ENCODE results near the gene RAD1. TPM values are rescaled to one million over a fixed set of nuclear protein-coding genes. Genes with fewer than 3 reads are reported as not detected.
"Not testable (repeated sequence)": the region's sequence is repeated elsewhere in the genome, so short reads cannot be mapped to it uniquely, and the experiment has no call there.

Gene RAD1
- total RNA-seq, 1 donor from 2014 or later: 15.7 TPM

GRCh38 chr5:34930462-34930844, 15.1 kb upstream of the RAD1 start:
- Histone ChIP-seq H3K36me3 (ENCODE audit: control insufficient read depth in 3 of 3, insufficient read depth in 3 of 3, low read length in 3 of 3) (peaks cover 0 to 22% (median 9%) of the 10 kb centered on the region in 3 donors), H3K9ac (ENCODE audit: low read depth in 1 of 3, low read length in 3 of 3) (peak overlapping the region; percentile 93 to 96 (median 95)), H3K4me3 (ENCODE audit: low read length in 3 of 3) (peak overlapping the region; percentile 90 to 96 (median 95)), H3K9me3 (ENCODE audit: control insufficient read depth in 3 of 3, low read length in 3 of 3) (no peaks in the 10 kb centered on the region), H3K27me3 (ENCODE audit: control insufficient read depth in 3 of 3, insufficient read depth in 3 of 3, low read length in 3 of 3) (no peaks in the 10 kb centered on the region), H3K4me1 (ENCODE audit: control insufficient read depth in 3 of 3, insufficient read depth in 3 of 3, low read length in 3 of 3) (peaks cover 8 to 22% (median 15%) of the 10 kb centered on the region in 3 donors), H3K27ac (ENCODE audit: low read depth, low read length) (peak overlapping the region; percentile 93)

- H3K4me3 ChIP-seq (ENCODE audit: low read length in 3 of 3): peak overlapping the region; percentile 90 to 96 (median 95)
- no peaks in the 10 kb centered on the region for H3K9me3 ChIP-seq (ENCODE audit: control insufficient read depth in 3 of 3, low read length in 3 of 3)
- peak overlapping the region; percentile 93 to 96 (median 95) for H3K9ac ChIP-seq (ENCODE audit: low read depth in 1 of 3, low read length in 3 of 3)
- peaks cover 3 to 26% (median 14%) of the 10 kb centered on the region in 3 donors for H3K36me3 ChIP-seq (ENCODE audit: control insufficient read depth in 3 of 3, insufficient read depth in 3 of 3, low read length in 3 of 3)
- H3K27me3 ChIP-seq (ENCODE audit: control insufficient read depth in 3 of 3, insufficient read depth in 3 of 3, low read length in 3 of 3): no peaks in the 10 kb centered on the region
- peak overlapping the region; percentile 93 for H3K27ac ChIP-seq (ENCODE audit: low read depth, low read length)
- H3K4me1 ChIP-seq (ENCODE audit: control insufficient read depth in 3 of 3, insufficient read depth in 3 of 3, low read length in 3 of 3): peaks cover 8 to 22% (median 15%) of the 10 kb centered on the region in 3 donors
Observed at GRCh38 chr5:34929720-34930461, 14.6 kb upstream of the RAD1 start.

GRCh38 chr5:34929134-34929719, 13.9 kb upstream of the RAD1 start, which contains the start of gene DNAJC21:
Gene DNAJC21, plus strand, starts transcription at chr5:34929559. Its CDS starts 261 bp downstream, at chr5:34929820.
- Histone ChIP-seq H3K27me3 (ENCODE audit: control insufficient read depth in 3 of 3, insufficient read depth in 3 of 3, low read length in 3 of 3) (no peaks in the 10 kb centered on the region), H3K4me1 (ENCODE audit: control insufficient read depth in 3 of 3, insufficient read depth in 3 of 3, low read length in 3 of 3) (peaks cover 8 to 22% (median 15%) of the 10 kb centered on the region in 3 donors), H3K9ac (ENCODE audit: low read depth in 1 of 3, low read length in 3 of 3) (peak within 1 kb of the TSS; percentile 93 to 96 (median 95)), H3K27ac (ENCODE audit: low read depth, low read length) (peak within 1 kb of the TSS; percentile 93), H3K36me3 (ENCODE audit: control insufficient read depth in 3 of 3, insufficient read depth in 3 of 3, low read length in 3 of 3) (peaks cover 3 to 31% (median 19%) of the 10 kb centered on the region in 3 donors), H3K4me3 (ENCODE audit: low read length in 3 of 3) (peak within 1 kb of the TSS; percentile 90 to 96 (median 95)), H3K9me3 (ENCODE audit: control insufficient read depth in 3 of 3, low read length in 3 of 3) (no peaks in the 10 kb centered on the region)

GRCh38 chr5:34928267-34928666, 13.0 kb upstream of the RAD1 start:
- H3K9ac ChIP-seq (ENCODE audit: low read depth in 1 of 3, low read length in 3 of 3): no peak overlapping the region
- H3K27me3 ChIP-seq (ENCODE audit: control insufficient read depth in 3 of 3, insufficient read depth in 3 of 3, low read length in 3 of 3): no peaks in the 10 kb centered on the region
- no peak overlapping the region for H3K4me3 ChIP-seq (ENCODE audit: low read length in 3 of 3)
- H3K9me3 ChIP-seq (ENCODE audit: control insufficient read depth in 3 of 3, low read length in 3 of 3): no peaks in the 10 kb centered on the region
- peaks cover 3 to 32% (median 27%) of the 10 kb centered on the region in 3 donors for H3K36me3 ChIP-seq (ENCODE audit: control insufficient read depth in 3 of 3, insufficient read depth in 3 of 3, low read length in 3 of 3)
- peaks cover 8 to 22% (median 15%) of the 10 kb centered on the region in 3 donors for H3K4me1 ChIP-seq (ENCODE audit: control insufficient read depth in 3 of 3, insufficient read depth in 3 of 3, low read length in 3 of 3)
- no peak overlapping the region for H3K27ac ChIP-seq (ENCODE audit: low read depth, low read length)

- peaks cover 3 to 36% (median 31%) of the 10 kb centered on the region in 3 donors for H3K36me3 ChIP-seq (ENCODE audit: control insufficient read depth in 3 of 3, insufficient read depth in 3 of 3, low read length in 3 of 3)
- H3K4me1 ChIP-seq (ENCODE audit: control insufficient read depth in 3 of 3, insufficient read depth in 3 of 3, low read length in 3 of 3): peaks cover 8 to 21% (median 15%) of the 10 kb centered on the region in 3 donors
- no peak overlapping the region for H3K4me3 ChIP-seq (ENCODE audit: low read length in 3 of 3)
- no peak overlapping the region for H3K9ac ChIP-seq (ENCODE audit: low read depth in 1 of 3, low read length in 3 of 3)
- H3K27ac ChIP-seq (ENCODE audit: low read depth, low read length): no peak overlapping the region
- H3K27me3 ChIP-seq (ENCODE audit: control insufficient read depth in 3 of 3, insufficient read depth in 3 of 3, low read length in 3 of 3): no peaks in the 10 kb centered on the region
- no peaks in the 10 kb centered on the region for H3K9me3 ChIP-seq (ENCODE audit: control insufficient read depth in 3 of 3, low read length in 3 of 3)
Observed at GRCh38 chr5:34927785-34928184, 12.5 kb upstream of the RAD1 start.

- Histone ChIP-seq H3K36me3 (ENCODE audit: control insufficient read depth in 3 of 3, insufficient read depth in 3 of 3, low read length in 3 of 3) (peaks cover 3 to 42% (median 42%) of the 10 kb centered on the region in 3 donors), H3K9ac (ENCODE audit: low read depth in 1 of 3, low read length in 3 of 3) (no peak overlapping the region), H3K4me1 (ENCODE audit: control insufficient read depth in 3 of 3, insufficient read depth in 3 of 3, low read length in 3 of 3) (peaks cover 8 to 13% (median 12%) of the 10 kb centered on the region in 3 donors), H3K27ac (ENCODE audit: low read depth, low read length) (no peak overlapping the region), H3K27me3 (ENCODE audit: control insufficient read depth in 3 of 3, insufficient read depth in 3 of 3, low read length in 3 of 3) (no peaks in the 10 kb centered on the region), H3K9me3 (ENCODE audit: control insufficient read depth in 3 of 3, low read length in 3 of 3) (no peaks in the 10 kb centered on the region), H3K4me3 (ENCODE audit: low read length in 3 of 3) (no peak overlapping the region)
Observed at GRCh38 chr5:34926318-34926888, 11.1 kb upstream of the RAD1 start.

- Histone ChIP-seq H3K27ac (ENCODE audit: low read depth, low read length) (no peak overlapping the region), H3K4me1 (ENCODE audit: control insufficient read depth in 3 of 3, insufficient read depth in 3 of 3, low read length in 3 of 3) (peaks cover 0 to 4% (median 3%) of the 10 kb centered on the region in 3 donors), H3K36me3 (ENCODE audit: control insufficient read depth in 3 of 3, insufficient read depth in 3 of 3, low read length in 3 of 3) (peaks cover 3 to 56% (median 54%) of the 10 kb centered on the region in 3 donors), H3K9ac (ENCODE audit: low read depth in 1 of 3, low read length in 3 of 3) (no peak overlapping the region), H3K4me3 (ENCODE audit: low read length in 3 of 3) (no peak overlapping the region), H3K9me3 (ENCODE audit: control insufficient read depth in 3 of 3, low read length in 3 of 3) (no peaks in the 10 kb centered on the region), H3K27me3 (ENCODE audit: control insufficient read depth in 3 of 3, insufficient read depth in 3 of 3, low read length in 3 of 3) (no peaks in the 10 kb centered on the region)
Observed at GRCh38 chr5:34924462-34924765, 9.1 kb upstream of the RAD1 start.

GRCh38 chr5:34923694-34924461, 8.6 kb upstream of the RAD1 start:
- no peak overlapping the region for H3K4me3 ChIP-seq (ENCODE audit: low read length in 3 of 3)
- peaks cover 0 to 3% (median 3%) of the 10 kb centered on the region in 3 donors for H3K4me1 ChIP-seq (ENCODE audit: control insufficient read depth in 3 of 3, insufficient read depth in 3 of 3, low read length in 3 of 3)
- no peak overlapping the region for H3K27ac ChIP-seq (ENCODE audit: low read depth, low read length)
- no peak overlapping the region for H3K9ac ChIP-seq (ENCODE audit: low read depth in 1 of 3, low read length in 3 of 3)
- no peaks in the 10 kb centered on the region for H3K9me3 ChIP-seq (ENCODE audit: control insufficient read depth in 3 of 3, low read length in 3 of 3)
- peaks cover 3 to 56% (median 56%) of the 10 kb centered on the region in 3 donors for H3K36me3 ChIP-seq (ENCODE audit: control insufficient read depth in 3 of 3, insufficient read depth in 3 of 3, low read length in 3 of 3)
- H3K27me3 ChIP-seq (ENCODE audit: control insufficient read depth in 3 of 3, insufficient read depth in 3 of 3, low read length in 3 of 3): no peaks in the 10 kb centered on the region

GRCh38 chr5:34923256-34923655, 8.0 kb upstream of the RAD1 start:
- not testable (repeated sequence) for H3K9ac ChIP-seq (ENCODE audit: low read depth in 1 of 3, low read length in 3 of 3); H3K27ac ChIP-seq (ENCODE audit: low read depth, low read length); H3K4me3 ChIP-seq (ENCODE audit: low read length in 3 of 3); H3K9me3 ChIP-seq (ENCODE audit: control insufficient read depth in 3 of 3, low read length in 3 of 3); H3K27me3 ChIP-seq (ENCODE audit: control insufficient read depth in 3 of 3, insufficient read depth in 3 of 3, low read length in 3 of 3); H3K4me1 ChIP-seq (ENCODE audit: control insufficient read depth in 3 of 3, insufficient read depth in 3 of 3, low read length in 3 of 3)
- H3K36me3 ChIP-seq (ENCODE audit: control insufficient read depth in 3 of 3, insufficient read depth in 3 of 3, low read length in 3 of 3): peaks cover 3 to 61% (median 58%) of the 10 kb centered on the region in 3 donors

All from skeletal muscle tissue (tissue), 4 donors.